ENCODE results near the gene PLXNA1.

Gene PLXNA1

DNA sequence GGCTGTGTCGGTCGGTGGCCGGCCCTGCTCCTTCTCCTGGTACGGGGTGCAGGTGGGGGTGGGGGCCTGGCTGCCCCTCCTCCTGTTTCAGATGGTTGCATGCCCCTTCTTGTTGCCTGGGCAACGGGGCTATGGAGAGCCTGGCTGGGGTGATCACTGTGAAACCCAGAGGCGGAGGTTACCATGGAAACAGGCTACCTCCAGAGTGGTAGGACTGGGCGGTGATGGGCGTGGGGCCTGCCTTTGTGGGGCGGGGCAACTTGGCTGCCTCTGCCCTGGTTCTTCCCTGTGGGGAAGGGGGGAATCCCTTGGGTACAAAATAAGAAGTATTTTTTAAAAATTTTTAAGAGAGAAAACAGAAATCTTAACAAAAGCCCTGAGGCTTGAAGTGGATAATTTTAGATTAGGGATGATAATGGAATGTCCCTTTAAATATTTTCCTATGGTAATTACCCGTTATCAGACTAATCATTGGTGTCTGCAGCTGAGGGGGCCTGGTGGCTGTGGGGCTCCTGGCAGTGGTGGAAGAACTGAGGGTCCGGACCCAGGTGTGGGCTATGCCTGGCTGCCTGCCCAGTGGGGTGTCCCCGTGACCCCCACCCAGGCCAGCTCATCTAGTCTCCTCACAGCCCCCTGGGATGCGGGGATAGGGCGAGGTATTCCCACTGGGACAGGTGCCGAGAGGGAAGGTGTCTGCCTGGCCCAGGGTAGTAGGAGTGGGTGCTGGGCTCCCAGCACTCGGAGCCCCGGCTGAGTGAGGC lies 32.5 kb downstream of the PLXNA1 start:
- POLR2A ChIA-PET, result no interaction called here
- DNase-seq (ENCODE audit: extremely low spot score), result no peak
- CTCF ChIA-PET, result interaction anchor here (0.5 kb wide), 1 partner anchor 509 kb away, joined by 3 read pairs; no protein-coding TSS in a partner anchor
- TF ChIP-seq FOXK2 (IDR thresholded peaks at IDR 0.05) (no peak), SP1 (IDR thresholded peaks at IDR 0.05) (no peak), LEF1 (IDR thresholded peaks at IDR 0.05; ENCODE audit: borderline replicate concordance) (no peak), FOXM1 (IDR thresholded peaks at IDR 0.05; ENCODE audit: borderline replicate concordance) (no peak), ELF4 (IDR thresholded peaks at IDR 0.05) (no peak), CTBP1 (IDR thresholded peaks at IDR 0.05; ENCODE audit: borderline replicate concordance) (no peak), FOXA1 (IDR thresholded peaks at IDR 0.05) (no peak)

GRCh38 chr3:127016043-127016343 lies 33.1 kb downstream of the PLXNA1 start:
- POLR2A ChIA-PET, result no interaction called here

DNA sequence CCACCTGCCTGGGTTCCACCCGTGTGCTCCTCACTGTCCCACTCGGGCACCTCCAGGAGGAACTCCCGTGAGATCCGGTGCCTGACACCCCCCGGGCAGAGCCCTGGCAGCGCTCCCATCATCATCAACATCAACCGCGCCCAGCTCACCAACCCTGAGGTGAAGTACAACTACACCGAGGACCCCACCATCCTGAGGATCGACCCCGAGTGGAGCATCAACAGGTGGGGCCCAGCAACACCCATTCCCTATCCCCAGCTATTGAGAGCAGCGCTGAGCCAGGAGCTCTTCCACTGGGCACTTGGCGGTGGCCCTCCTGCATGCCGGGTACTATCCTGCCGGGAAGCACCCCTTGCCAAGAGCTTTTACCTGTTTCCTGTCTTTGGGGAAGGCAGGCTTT lies 33.5 kb downstream of the PLXNA1 start:
- POLR2A ChIA-PET, result no interaction called here

More at GRCh38 chr3:127016043-127016343, 33.1 kb downstream of the PLXNA1 start:
- DNase-seq (ENCODE audit: extremely low spot score), result no peak
- CTCF ChIA-PET, result no interaction called here
- TF ChIP-seq LEF1 (IDR thresholded peaks at IDR 0.05; ENCODE audit: borderline replicate concordance) (no peak), FOXM1 (IDR thresholded peaks at IDR 0.05; ENCODE audit: borderline replicate concordance) (no peak), ELF4 (IDR thresholded peaks at IDR 0.05) (no peak), FOXA1 (IDR thresholded peaks at IDR 0.05) (no peak), SUZ12 (IDR thresholded peaks at IDR 0.05) (no peak)

DNA sequence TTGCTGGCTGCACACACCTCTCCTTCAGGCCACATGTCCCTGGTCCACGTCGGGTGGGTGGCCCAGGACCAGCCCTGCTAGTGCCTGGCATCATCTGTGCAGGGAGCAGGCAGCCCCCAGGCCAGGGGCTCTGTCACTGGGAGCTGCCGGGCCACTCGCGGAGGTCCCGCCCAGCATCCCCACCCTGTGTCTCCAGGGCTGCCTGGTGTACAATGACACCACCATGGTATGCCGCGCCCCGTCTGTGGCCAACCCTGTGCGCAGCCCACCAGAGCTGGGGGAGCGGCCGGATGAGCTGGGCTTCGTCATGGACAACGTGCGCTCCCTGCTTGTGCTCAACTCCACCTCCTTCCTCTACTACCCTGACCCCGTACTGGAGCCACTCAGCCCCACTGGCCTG lies 34.3 kb downstream of the PLXNA1 start:
- TF ChIP-seq TARDBP (IDR thresholded peaks at IDR 0.05), result no peak
- TF ChIP-seq L3MBTL2 (conservative IDR thresholded peaks at IDR 0.05), result no peak
- CTCF ChIA-PET, result no interaction called here
- DNase-seq (ENCODE audit: extremely low spot score), result no peak
- POLR2A ChIA-PET, result no interaction called here

More for the DNA sequence above, 33.5 kb downstream of the PLXNA1 start:
- CTCF ChIA-PET, result no interaction called here
- TF ChIP-seq HDGF (IDR thresholded peaks at IDR 0.05; ENCODE audit: borderline replicate concordance) (no peak), TARDBP (IDR thresholded peaks at IDR 0.05) (no peak), CTBP1 (IDR thresholded peaks at IDR 0.05; ENCODE audit: borderline replicate concordance) (no peak), L3MBTL2 (conservative IDR thresholded peaks at IDR 0.05) (no peak), ZNF384 (IDR thresholded peaks at IDR 0.05) (no peak), SP1 (IDR thresholded peaks at IDR 0.05) (no peak), SUZ12 (IDR thresholded peaks at IDR 0.05) (no peak), NFRKB (IDR thresholded peaks at IDR 0.05) (no peak), LEF1 (IDR thresholded peaks at IDR 0.05; ENCODE audit: borderline replicate concordance) (no peak), FOXM1 (IDR thresholded peaks at IDR 0.05; ENCODE audit: borderline replicate concordance) (no peak), FOXA1 (IDR thresholded peaks at IDR 0.05) (no peak), FOXK2 (IDR thresholded peaks at IDR 0.05) (no peak), ARNT (IDR thresholded peaks at IDR 0.05) (no peak), ELF4 (IDR thresholded peaks at IDR 0.05) (no peak), BHLHE40 (IDR thresholded peaks at IDR 0.05; ENCODE audit: borderline replicate concordance) (no peak)
- TF ChIP-seq, protein P1, sequence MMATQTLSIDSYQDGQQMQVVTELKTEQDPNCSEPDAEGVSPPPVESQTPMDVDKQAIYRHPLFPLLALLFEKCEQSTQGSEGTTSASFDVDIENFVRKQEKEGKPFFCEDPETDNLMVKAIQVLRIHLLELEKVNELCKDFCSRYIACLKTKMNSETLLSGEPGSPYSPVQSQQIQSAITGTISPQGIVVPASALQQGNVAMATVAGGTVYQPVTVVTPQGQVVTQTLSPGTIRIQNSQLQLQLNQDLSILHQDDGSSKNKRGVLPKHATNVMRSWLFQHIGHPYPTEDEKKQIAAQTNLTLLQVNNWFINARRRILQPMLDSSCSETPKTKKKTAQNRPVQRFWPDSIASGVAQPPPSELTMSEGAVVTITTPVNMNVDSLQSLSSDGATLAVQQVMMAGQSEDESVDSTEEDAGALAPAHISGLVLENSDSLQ (IDR thresholded peaks at IDR 0.05), result no peak
- no peak for DNase-seq (ENCODE audit: extremely low spot score)

DNA sequence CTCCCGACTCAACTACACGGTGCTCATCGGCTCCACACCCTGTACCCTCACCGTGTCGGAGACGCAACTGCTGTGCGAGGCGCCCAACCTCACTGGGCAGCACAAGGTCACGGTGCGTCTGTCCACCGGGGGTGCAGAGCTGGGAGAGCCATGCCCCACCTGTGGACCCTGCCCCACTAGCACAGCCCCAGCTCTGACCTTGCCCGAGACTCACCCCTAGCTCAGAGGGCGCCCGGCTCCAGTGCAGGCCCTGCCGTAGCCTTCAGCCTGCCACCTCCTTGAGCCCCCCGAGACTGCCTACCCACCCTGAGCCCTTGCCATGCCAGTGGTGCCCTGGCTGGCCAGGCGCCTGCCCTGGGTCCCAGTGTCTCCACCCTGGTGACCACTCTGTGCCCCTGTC lies 34.9 kb downstream of the PLXNA1 start:
- ChIA-PET CTCF (no interaction called here), POLR2A (no interaction called here)
- DNase-seq (ENCODE audit: extremely low spot score), result no peak
- TF ChIP-seq ARNT (IDR thresholded peaks at IDR 0.05), result no peak
- no peak for TF ChIP-seq CTBP1 (IDR thresholded peaks at IDR 0.05; ENCODE audit: borderline replicate concordance)
- TF ChIP-seq, protein P1 (IDR thresholded peaks at IDR 0.05), result no peak
- TF ChIP-seq FOXA1 (IDR thresholded peaks at IDR 0.05), result no peak
- TF ChIP-seq NFRKB (IDR thresholded peaks at IDR 0.05), result no peak
- no peak for TF ChIP-seq TARDBP (IDR thresholded peaks at IDR 0.05)
- no peak for TF ChIP-seq FOXM1 (IDR thresholded peaks at IDR 0.05; ENCODE audit: borderline replicate concordance)
- no peak for TF ChIP-seq ELF4 (IDR thresholded peaks at IDR 0.05)
- TF ChIP-seq HDGF (IDR thresholded peaks at IDR 0.05; ENCODE audit: borderline replicate concordance), result no peak
- no peak for TF ChIP-seq SP1 (IDR thresholded peaks at IDR 0.05)
- no peak for TF ChIP-seq ZNF384 (IDR thresholded peaks at IDR 0.05)
- no peak for TF ChIP-seq LEF1 (IDR thresholded peaks at IDR 0.05; ENCODE audit: borderline replicate concordance)
- TF ChIP-seq SUZ12 (IDR thresholded peaks at IDR 0.05), result no peak

GRCh38 chr3:127018306-127018828 lies 35.5 kb downstream of the PLXNA1 start:
- CTCF ChIA-PET, result no interaction called here
- no peak for DNase-seq (ENCODE audit: extremely low spot score)
- POLR2A ChIA-PET, result no interaction called here
- TF ChIP-seq HDGF (IDR thresholded peaks at IDR 0.05; ENCODE audit: borderline replicate concordance), result no peak
- TF ChIP-seq FOXA1 (IDR thresholded peaks at IDR 0.05), result no peak

DNA sequence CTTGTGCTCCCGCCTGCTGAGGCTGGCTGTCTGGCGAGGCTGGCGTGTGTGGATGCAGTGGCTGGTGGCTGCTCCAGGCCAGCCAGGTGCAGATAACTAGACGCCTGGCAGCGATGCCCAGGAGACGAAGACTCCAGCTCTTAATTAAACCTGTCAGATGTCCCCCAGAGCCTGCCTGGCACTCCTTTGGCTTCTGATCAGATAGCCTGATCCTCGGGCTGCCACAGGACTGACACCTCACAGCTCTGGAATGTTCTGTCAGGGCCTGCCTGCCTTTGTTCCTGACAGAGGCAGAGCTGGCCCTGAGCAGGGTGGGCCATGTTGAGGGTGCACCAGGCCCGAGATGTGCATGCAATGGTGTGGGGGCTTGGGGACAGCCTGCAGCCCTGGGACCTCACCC lies 36.5 kb downstream of the PLXNA1 start:
- TF ChIP-seq FOXK2 (IDR thresholded peaks at IDR 0.05) (no peak), SUZ12 (IDR thresholded peaks at IDR 0.05) (no peak), FOXA1 (IDR thresholded peaks at IDR 0.05) (no peak), ARNT (IDR thresholded peaks at IDR 0.05) (no peak), ELF4 (IDR thresholded peaks at IDR 0.05) (no peak), FOXM1 (IDR thresholded peaks at IDR 0.05; ENCODE audit: borderline replicate concordance) (no peak), ZNF384 (IDR thresholded peaks at IDR 0.05) (no peak), SP1 (IDR thresholded peaks at IDR 0.05) (no peak), NFRKB (IDR thresholded peaks at IDR 0.05) (no peak), L3MBTL2 (conservative IDR thresholded peaks at IDR 0.05) (no peak), BHLHE40 (IDR thresholded peaks at IDR 0.05; ENCODE audit: borderline replicate concordance) (no peak), HDGF (IDR thresholded peaks at IDR 0.05; ENCODE audit: borderline replicate concordance) (no peak), CTBP1 (IDR thresholded peaks at IDR 0.05; ENCODE audit: borderline replicate concordance) (no peak), TARDBP (IDR thresholded peaks at IDR 0.05) (no peak), LEF1 (IDR thresholded peaks at IDR 0.05; ENCODE audit: borderline replicate concordance) (no peak)
- TF ChIP-seq, protein P1 (IDR thresholded peaks at IDR 0.05), result no peak
- no peak for DNase-seq (ENCODE audit: extremely low spot score)
- POLR2A ChIA-PET, result no interaction called here
- CTCF ChIA-PET, result no interaction called here
